Measurements from ENCODE around the gene VSTM5. TPM values are rescaled to one million over a fixed set of nuclear protein-coding genes. Genes with fewer than 3 reads are reported as not detected.

VSTM5 gene
- total RNA-seq, 1 experiment from 2014 or later, result not detected

DNA sequence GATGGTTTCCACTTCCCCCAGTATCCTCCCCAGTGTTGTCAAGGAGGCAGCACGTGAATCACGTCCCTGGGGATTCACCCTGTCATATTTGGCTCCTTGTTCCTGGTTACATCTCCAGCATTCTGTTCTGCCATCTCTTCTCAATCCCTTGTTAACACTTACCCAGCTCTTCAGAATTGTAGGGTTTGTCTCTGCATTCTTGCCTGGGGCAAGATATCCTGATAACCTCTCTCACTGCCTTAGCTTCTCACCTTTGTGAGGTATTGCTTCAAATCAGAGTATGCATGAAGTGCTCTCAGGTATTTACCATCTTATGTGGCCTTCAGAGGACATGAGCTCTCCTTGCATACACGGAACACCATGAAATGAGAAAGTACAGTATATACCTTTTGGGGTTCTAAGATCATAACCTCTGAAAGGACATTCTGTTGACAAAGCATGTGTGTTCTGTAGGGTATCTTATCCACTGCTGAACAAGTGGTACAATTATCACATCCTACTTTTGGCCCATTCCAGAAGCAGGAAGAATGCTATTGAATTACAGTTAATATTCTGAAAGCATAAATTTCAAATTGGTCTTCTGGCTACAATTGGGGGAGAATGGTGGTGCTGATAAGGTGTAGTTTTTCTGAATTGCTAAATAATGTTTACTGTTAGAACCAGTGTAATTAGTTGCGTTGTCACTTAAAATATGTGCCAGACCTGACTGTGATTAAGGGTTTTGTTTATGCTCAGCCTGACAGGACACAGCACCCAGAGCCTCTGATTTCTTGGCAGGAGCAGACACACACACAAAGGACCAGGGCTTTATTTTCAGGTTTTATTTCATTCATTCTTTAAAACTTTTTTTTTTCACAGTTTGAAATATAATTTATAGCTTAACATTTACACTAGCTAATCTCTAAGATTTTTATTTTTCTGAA lies 32.7 kb downstream of the VSTM5 start:
- no peak overlapping the region for H3K27ac ChIP-seq (ENCODE audit: low read depth, low read length)
- CTCF ChIA-PET, result no interaction called here
- POLR2A ChIA-PET, result interaction anchor here (1.4 kb wide), 1 partner anchor 33 kb away, joined by 5 read pairs; the partner anchor contains the start of gene MED17
- RAD21 ChIA-PET (ENCODE audit: low non-redundant PET in 1 of 2, low total read pairs in 2 of 2, uncharacterized antibody in 2 of 2, unreplicated experiment in 2 of 2), result interaction anchor here in 1 of 2 experiments (0.6 kb wide), 1 partner anchor 1302 kb away, joined by 3 read pairs; no protein-coding TSS in a partner anchor
- intact Hi-C loops (cut with micrococcal nuclease), result no loop called here
- no peaks in the 10 kb centered on the region for H3K9me2 ChIP-seq (ENCODE audit: insufficient read depth)
- no peaks in the 10 kb centered on the region for H3K79me2 ChIP-seq (ENCODE audit: insufficient read depth, low read length)
- H3K4me3 ChIP-seq (replicated peaks in 1 of 2; ENCODE audit: low read depth in 1 of 2, low read length in 2 of 2), result no peak overlapping the region
- no peaks in the 10 kb centered on the region for H3K9me3 ChIP-seq (ENCODE audit: control insufficient read depth in 1 of 2, insufficient read depth in 1 of 2, low read depth in 1 of 2, low read length in 2 of 2)
- DNase-seq (ENCODE audit: low read depth, low spot score) (no peak), ATAC-seq (no peak)
- H3K36me3 ChIP-seq (ENCODE audit: control insufficient read depth in 1 of 2, insufficient read depth in 2 of 2, low read length in 2 of 2), result peaks cover 6 to 16% of the 10 kb centered on the region in 2 experiments; a peak in 3 of 4 replicates
- H3K9ac ChIP-seq (ENCODE audit: low read length), result no peak overlapping the region
- H3K4me2 ChIP-seq (ENCODE audit: low read length), result no peak overlapping the region
- H3K27me3 ChIP-seq (ENCODE audit: insufficient read depth, low read length), result no peaks in the 10 kb centered on the region
- H3K4me1 ChIP-seq (ENCODE audit: control insufficient read depth in 1 of 2, insufficient read depth in 2 of 2, low read length in 2 of 2), result no peaks in the 10 kb centered on the region
- H4K20me1 ChIP-seq (ENCODE audit: insufficient read depth), result no peaks in the 10 kb centered on the region
- no TSS peak for BruUV-seq (replicated peaks)
- H2AFZ ChIP-seq (ENCODE audit: low read depth, low read length, poor library complexity, severe bottlenecking), result no peak overlapping the region
- TF ChIP-seq, protein P1, sequence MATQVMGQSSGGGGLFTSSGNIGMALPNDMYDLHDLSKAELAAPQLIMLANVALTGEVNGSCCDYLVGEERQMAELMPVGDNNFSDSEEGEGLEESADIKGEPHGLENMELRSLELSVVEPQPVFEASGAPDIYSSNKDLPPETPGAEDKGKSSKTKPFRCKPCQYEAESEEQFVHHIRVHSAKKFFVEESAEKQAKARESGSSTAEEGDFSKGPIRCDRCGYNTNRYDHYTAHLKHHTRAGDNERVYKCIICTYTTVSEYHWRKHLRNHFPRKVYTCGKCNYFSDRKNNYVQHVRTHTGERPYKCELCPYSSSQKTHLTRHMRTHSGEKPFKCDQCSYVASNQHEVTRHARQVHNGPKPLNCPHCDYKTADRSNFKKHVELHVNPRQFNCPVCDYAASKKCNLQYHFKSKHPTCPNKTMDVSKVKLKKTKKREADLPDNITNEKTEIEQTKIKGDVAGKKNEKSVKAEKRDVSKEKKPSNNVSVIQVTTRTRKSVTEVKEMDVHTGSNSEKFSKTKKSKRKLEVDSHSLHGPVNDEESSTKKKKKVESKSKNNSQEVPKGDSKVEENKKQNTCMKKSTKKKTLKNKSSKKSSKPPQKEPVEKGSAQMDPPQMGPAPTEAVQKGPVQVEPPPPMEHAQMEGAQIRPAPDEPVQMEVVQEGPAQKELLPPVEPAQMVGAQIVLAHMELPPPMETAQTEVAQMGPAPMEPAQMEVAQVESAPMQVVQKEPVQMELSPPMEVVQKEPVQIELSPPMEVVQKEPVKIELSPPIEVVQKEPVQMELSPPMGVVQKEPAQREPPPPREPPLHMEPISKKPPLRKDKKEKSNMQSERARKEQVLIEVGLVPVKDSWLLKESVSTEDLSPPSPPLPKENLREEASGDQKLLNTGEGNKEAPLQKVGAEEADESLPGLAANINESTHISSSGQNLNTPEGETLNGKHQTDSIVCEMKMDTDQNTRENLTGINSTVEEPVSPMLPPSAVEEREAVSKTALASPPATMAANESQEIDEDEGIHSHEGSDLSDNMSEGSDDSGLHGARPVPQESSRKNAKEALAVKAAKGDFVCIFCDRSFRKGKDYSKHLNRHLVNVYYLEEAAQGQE (IDR thresholded peaks at IDR 0.05; ENCODE audit: low read depth), result no peak
- TF ChIP-seq TCF7L2 (IDR thresholded peaks at IDR 0.05; ENCODE audit: borderline replicate concordance, extremely low read depth, insufficient read depth, insufficient read length) (no peak), ZNF274 (IDR thresholded peaks at IDR 0.05; ENCODE audit: low read depth, low read length) (no peak), ELF1 (IDR thresholded peaks at IDR 0.05; ENCODE audit: borderline replicate concordance, low read depth) (no peak), POLR2AphosphoS5 (IDR thresholded peaks at IDR 0.05; ENCODE audit: low read depth, low read length) (no peak), JUND (IDR thresholded peaks at IDR 0.05) (no peak), CBX3 (IDR thresholded peaks at IDR 0.05; ENCODE audit: low read depth) (no peak), FOSL1 (IDR thresholded peaks at IDR 0.05; ENCODE audit: low read depth) (no peak), CEBPB (IDR thresholded peaks at IDR 0.05; ENCODE audit: low read depth) (no peak), SP1 (IDR thresholded peaks at IDR 0.05; ENCODE audit: low read depth) (no peak), ZFX (IDR thresholded peaks at IDR 0.05) (no peak), SRF (IDR thresholded peaks at IDR 0.05; ENCODE audit: low read depth) (no peak), EGR1 (IDR thresholded peaks at IDR 0.05; ENCODE audit: low read depth) (no peak)
- TF ChIP-seq, protein P2, sequence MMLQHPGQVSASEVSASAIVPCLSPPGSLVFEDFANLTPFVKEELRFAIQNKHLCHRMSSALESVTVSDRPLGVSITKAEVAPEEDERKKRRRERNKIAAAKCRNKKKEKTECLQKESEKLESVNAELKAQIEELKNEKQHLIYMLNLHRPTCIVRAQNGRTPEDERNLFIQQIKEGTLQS (IDR thresholded peaks at IDR 0.05), result no peak
- TF ChIP-seq, protein P3, sequence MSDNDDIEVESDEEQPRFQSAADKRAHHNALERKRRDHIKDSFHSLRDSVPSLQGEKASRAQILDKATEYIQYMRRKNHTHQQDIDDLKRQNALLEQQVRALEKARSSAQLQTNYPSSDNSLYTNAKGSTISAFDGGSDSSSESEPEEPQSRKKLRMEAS (IDR thresholded peaks at IDR 0.05), result no peak
- TF ChIP-seq, protein P4, sequence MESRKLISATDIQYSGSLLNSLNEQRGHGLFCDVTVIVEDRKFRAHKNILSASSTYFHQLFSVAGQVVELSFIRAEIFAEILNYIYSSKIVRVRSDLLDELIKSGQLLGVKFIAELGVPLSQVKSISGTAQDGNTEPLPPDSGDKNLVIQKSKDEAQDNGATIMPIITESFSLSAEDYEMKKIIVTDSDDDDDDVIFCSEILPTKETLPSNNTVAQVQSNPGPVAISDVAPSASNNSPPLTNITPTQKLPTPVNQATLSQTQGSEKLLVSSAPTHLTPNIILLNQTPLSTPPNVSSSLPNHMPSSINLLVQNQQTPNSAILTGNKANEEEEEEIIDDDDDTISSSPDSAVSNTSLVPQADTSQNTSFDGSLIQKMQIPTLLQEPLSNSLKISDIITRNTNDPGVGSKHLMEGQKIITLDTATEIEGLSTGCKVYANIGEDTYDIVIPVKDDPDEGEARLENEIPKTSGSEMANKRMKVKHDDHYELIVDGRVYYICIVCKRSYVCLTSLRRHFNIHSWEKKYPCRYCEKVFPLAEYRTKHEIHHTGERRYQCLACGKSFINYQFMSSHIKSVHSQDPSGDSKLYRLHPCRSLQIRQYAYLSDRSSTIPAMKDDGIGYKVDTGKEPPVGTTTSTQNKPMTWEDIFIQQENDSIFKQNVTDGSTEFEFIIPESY (IDR thresholded peaks at IDR 0.05; ENCODE audit: extremely low read depth, insufficient replicate concordance, low read length), result no peak
- TF ChIP-seq, protein P5, sequence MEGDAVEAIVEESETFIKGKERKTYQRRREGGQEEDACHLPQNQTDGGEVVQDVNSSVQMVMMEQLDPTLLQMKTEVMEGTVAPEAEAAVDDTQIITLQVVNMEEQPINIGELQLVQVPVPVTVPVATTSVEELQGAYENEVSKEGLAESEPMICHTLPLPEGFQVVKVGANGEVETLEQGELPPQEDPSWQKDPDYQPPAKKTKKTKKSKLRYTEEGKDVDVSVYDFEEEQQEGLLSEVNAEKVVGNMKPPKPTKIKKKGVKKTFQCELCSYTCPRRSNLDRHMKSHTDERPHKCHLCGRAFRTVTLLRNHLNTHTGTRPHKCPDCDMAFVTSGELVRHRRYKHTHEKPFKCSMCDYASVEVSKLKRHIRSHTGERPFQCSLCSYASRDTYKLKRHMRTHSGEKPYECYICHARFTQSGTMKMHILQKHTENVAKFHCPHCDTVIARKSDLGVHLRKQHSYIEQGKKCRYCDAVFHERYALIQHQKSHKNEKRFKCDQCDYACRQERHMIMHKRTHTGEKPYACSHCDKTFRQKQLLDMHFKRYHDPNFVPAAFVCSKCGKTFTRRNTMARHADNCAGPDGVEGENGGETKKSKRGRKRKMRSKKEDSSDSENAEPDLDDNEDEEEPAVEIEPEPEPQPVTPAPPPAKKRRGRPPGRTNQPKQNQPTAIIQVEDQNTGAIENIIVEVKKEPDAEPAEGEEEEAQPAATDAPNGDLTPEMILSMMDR (IDR thresholded peaks at IDR 0.05 in 2 of 3, conservative IDR thresholded peaks at IDR 0.05 in 1 of 3; ENCODE audit: borderline replicate concordance in 1 of 3, insufficient read depth in 1 of 3, low read depth in 2 of 3, low read length in 2 of 3), result no peak

Data from HCT116 (cell line).